Islet precursor cell (in vitro differentiated cells): ENCODE results near the gene DPYSL3.
A peak's percentile ranks its signal among the peaks of the same experiment; 100 is the strongest.
"Not testable (repeated sequence)": the region's sequence is repeated elsewhere in the genome, so short reads cannot be mapped to it uniquely, and the experiment has no call there.

Source experiments
- DNase-seq: peaks from one replicate; pipeline ENCODE4 v3.0.0-alpha.2; 2018

DPYSL3 gene

DNA sequence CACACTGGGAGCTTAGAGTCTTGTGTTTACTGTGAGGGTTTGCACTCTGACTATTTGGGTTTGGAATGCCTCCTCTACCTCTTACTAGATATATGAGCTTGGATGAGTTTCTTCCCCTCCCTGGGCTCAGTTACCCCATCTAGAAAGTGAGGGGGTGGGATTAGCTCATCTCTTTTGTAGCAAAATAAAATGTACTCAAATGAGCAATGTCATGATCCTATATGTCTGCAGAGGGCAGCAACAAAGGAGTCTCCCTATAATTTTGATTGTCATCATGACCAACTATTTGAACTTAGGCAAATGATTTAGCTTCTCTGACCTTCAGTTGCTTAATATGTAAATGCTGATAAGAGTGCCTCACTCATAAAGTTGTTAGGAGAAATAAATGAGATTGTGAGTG lies 109.0 kb downstream of the DPYSL3 start:
- DNase-seq, result no peak

DNA sequence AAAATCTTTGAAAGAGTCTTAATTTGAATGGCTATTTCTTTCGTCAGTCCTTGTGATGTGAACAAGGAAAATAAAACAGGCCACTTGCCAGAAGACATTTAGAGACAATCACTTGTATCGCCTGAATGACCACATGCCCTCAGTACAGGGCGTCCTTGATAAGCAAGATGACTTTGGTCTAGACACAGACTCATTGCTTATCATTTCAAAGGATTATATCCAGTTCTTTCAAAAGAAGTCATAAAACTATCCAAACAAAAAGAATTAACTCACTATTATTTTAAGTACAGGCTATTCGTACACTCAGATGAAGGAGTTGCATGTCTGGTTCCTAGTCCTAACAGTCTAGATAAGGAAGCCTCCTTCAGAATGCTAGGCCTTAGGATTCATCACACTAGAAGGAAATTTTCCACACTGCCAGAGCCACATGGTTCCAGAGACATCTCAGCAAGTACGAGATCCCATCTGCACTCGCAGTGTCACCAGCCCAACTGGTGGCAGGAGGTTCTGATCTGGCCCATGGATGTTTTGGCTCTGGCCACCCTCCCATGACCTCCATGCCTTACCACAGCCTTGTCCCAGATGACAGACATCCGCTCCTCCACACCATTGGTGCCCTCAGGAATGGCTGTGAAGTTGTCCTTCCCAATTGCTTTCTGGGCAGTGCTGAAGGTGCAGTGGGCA lies 109.6 kb downstream of the DPYSL3 start:
- DNase-seq, result no peak

DNA sequence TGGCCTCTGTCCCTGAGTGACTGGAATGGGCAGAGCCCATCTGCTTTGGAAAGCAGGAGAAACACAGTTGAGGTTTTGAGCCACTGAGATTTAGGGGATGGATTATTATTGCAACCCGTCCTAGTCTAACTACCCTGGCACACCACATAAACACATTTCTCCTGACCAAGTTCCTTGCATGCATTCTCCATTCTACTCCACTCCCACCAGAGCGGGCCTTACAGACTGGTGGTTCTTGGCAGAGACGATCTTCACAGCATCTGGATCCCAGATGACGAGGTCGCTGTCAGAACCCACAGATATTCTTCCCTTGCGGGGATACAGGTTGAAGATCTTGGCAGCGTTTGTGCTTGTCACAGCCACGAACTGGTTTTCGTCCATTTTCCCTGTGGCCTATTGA lies 111.0 kb downstream of the DPYSL3 start:
- no peak for DNase-seq

DNA sequence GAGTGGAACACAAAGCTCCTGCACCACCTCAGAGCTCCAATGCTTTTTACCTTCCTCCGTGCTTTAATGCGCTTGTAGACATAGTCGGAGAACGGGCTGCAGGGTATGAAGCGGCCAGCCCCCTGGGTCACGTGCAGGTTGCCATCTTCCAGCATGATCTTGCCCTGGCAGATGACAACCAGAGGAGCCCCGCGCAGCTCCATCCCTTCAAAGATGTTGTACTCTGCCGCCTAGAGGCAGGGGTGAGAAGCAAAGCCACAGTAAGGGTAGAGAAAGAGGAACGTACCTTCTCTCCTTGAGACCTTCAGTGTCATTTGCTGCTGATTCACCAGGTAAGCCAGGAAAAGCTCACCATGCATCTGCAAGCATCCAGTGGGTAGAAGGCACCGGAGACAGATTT lies 112.3 kb downstream of the DPYSL3 start:
- DNase-seq, result no peak

DNA sequence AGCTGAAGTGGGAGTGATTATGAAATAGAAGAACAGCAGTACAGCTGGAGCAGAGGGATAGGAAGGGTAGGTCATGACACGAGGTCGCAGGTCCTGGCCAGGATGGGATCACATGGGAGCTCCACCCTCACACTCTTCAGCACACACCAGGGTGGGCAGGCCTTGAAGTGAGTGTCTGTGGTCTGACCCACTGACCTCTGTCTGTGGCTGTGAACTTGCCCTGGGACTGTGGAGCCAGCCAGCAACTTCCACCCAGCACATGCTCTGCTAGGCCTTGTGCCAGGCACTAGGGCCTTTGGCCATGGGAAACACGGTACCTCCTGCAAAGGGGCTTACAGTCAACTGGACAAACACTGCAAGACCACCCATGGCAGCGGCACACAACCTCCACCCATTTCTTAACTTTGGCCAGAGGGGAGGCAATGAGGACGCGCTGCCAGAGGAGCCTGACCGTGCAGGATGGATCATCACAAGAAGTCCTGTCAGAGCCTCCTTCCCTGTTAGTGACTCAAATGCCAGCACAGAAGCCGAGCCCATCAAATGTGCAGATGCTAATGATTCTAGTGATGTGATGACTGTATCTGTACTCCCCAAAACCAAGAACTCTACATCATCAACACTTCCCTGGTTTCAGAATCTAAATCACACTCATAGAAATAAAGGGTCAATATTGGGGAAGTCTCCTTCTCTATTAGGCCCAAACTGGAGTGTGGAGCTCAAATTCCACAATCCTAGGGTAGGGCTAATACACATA lies 113.6 kb downstream of the DPYSL3 start:
- DNase-seq, result no peak

DNA sequence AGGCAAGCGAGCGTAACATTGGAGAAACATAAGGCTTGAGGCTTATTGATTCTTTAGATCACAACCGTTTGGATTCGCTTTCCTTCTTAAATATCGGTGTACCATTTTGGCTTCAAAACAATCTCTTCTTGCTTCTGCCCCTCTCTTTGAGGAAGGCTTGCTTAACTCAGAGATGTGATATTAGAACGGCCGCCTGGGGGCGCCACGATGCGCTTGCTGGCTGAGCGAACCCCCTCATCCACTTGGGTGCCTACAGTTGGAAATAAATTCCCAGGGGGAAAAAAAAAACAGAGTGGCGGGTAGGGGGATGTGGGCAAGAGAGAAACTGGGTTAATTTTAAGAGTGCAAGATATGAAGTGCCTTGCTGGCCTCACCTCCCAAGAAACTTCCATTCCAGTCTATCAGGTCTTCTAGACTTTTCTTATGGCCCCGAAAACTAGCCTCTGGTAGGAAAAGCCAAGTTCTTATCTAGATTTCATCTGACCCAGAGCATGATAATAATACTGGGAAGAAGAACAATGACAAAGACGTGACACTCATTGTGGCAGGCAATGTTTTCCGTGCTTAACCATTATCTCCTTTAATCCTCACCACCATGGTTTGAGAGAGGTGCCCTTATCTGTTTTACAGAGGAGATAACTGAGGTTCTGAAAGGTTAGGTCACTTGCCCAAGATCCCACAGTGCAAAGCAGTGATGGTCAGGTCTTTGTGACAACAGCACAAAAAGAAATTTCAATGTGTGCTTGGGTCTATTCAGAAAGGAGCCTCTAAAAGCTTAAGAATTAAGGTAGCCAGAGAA lies 115.8 kb downstream of the DPYSL3 start:
- no peak for DNase-seq

DNA sequence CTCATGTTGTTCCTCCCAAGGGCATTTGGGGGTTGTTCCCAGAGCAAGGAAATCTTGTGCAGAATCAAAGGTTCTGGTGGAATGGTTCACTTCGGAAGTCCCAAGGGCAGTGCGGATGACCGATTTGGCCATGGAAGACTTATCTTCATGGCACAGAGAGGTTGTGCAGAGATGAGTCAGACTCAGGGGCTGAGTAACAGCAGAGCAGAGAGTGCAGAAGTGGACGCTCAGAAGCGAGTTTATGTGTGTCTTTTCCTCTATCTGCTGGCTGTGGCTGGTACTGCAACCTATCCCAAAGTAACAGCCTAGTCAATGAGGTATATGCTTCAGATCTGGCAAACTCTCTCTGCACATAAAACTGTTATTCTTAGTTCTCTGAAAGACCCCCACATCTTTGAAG lies 118.1 kb downstream of the DPYSL3 start:
- DNase-seq, result peak; percentile 86

DNA sequence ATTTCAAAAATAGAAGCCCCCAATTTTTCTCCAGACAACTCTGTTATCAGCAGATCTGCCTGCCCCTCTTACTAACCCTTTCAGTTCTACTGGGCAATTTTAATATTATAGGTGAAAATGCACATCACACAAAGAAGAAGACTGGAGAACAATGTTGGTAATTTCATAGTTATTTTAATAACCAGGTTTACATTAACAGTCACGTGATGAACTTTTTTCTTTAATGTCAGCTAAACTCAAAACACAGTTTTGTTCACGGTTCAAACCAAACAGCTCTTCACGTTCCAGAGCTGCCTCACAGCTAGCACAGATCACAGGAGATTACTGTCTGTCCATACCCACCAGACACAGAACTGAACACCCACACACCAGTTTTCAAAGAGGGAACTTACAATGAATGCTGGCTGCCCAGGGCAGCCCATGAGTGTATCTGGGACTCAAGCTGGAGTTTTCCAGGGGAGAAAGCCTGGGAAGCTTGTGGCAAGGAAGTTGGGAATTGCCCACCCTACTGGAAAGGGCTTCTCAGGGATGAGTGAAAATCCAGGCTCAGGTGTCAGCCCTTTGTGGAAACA lies 119.1 kb downstream of the DPYSL3 start:
- no peak for DNase-seq

DNA sequence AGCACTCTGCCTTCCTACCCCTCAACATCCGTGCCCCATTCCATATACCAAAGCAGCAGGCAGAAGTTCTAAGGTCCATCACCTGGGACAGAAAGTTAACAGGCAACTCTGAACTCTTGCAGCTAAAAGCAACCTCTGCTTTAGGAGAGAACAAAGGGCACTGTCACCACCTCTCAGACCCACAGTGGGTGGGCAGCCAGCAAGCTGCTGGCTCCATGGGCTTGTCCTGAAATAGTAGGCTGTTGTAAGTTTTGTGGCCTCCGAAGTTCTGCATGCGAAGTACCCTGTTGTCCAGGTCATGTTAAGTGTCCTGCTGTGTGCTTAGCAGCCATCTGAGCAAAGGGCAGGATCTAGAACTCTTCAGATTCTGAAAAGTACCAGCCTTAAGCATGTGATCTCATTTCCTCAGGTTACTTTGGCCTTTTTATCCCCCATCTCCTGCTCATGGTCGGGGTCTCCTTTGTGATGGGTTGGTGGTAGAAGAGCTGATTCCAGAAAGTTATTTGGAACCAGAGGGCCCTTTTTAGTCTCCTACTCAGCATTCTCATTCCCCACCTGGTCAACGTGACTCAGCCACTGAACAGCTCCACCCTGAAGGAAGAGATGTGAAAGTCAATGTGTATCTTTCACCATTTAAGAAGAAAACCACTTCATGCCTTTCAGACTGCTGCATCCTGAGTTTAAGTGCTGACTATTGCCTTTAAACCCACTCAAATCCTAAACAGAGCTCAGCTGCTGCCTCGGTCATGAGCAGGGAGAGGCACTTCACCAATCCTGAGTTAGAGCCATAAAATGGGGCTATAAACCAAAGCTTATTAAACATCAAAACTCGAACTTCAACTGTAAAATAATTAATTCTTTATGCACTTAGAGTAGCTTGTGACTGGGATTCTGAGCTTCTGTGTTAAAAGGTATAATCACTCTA lies 121.4 kb downstream of the DPYSL3 start:
- DNase-seq, result no peak

DNA sequence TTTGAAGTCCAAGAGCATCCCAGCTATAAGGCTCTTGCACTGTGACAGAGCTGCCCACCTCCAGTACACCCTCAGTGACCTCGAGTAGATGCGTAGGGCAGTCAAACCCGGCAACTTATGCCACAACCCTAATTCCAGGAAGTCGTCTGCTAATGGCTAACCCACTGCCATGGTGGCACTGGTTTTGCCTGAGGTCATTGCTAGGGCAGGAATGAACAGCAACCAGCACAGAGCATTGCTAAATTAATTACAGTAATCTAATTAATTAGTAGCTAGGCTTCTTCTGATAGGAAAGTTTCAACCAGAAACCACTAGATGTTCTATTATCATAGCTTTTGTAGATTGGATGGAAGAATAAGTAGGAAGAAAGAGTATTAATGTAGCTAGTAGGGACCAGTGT lies 122.8 kb downstream of the DPYSL3 start:
- no peak for DNase-seq

DNA sequence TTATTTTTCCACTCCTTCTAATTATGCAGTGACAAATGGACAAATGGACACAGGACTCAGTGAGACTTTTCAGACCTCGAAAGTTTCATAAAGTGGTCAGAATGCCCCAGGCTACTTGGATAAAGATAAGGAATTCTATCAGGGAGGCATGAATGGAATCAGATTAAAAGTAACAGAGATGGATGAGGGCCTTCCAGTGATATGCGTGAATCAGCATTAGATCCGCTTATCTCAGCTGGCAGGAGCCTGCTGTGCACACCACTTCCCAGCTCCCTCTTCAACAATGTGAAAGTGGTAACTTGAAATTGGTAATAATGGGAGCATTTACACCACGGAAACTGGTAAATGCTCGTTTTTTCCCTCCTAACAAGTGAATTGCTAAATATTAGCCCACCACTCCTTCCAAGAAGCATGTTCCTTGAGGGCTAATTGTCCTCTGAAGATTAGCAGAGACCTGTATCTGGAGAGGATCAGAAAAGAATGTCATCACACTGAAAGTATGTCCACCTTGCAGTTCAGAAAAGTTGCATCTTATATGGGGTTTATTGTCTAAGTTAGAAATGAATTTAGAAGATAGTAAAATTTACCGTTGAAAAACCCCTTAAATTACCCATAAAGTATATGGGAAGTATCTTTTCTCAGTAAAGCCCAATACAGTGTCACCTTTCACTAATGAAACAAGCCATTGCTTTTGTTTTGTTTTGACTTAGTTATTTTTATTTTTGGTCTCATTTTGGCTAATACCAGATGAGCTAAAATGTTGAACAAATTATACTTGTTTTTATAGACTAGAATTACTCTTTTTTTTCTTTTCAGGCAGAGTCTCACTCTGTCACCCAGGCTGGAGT lies 125.3 kb downstream of the DPYSL3 start:
- no peak for DNase-seq

DNA sequence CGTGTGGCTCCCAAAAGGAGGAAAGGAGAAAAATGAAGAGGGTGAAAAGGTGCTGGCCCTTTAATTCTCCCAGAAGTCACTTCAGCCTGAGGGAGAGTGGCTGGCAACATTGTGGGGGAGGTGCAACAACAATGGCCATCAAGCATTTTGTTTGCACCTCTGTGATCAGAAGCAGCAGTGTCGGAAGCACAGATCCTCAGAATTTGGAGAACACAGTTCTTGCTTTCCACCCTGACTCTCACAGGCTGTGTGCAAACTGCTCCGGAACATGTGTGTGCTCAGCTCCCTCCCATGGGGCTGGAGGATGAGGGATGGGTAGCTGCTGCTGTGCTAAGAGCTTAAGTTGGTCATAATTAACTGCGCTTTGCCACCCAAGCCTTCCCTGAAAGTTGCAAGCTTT lies 127.1 kb downstream of the DPYSL3 start:
- no peak for DNase-seq

DNA sequence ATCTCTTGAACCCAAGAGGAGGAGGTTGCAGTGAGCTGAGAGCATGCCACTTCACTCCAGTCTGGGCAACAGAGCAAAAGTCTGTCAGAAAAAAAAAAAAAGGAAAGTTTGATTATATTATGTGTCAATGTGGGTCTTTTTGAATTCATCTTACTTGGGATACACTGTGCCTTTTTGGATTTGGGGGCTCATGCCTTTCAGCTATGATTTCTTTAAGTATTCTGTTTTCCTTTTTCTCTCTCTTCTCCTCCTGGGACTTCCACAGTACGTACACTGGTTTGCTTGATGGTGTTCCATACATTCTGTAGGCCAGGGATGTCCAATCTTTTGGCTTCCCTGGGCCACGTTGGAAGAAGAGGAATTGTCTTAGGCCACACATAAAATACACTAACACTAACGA lies 128.3 kb downstream of the DPYSL3 start:
- DNase-seq, result no peak

DNA sequence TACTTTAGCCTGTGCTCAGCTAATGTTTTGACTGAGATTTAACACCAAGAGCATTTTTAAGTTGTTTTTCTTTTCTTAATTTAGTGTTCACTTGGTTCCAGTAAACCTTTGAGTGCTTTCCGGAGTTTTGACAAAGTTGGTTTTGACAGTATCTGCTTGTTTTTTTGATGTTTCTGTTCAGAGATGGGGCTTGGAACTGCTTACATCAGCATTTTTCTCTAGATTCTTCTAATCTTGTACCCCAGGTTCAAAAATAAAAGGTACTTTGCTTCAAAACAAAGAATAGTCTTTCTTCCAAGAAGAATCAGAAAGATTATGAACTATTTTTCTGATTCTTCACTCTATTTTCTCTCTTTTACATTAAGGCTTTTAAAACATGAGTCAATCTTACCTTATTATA lies 132.2 kb downstream of the DPYSL3 start:
- DNase-seq, result no peak

DNA sequence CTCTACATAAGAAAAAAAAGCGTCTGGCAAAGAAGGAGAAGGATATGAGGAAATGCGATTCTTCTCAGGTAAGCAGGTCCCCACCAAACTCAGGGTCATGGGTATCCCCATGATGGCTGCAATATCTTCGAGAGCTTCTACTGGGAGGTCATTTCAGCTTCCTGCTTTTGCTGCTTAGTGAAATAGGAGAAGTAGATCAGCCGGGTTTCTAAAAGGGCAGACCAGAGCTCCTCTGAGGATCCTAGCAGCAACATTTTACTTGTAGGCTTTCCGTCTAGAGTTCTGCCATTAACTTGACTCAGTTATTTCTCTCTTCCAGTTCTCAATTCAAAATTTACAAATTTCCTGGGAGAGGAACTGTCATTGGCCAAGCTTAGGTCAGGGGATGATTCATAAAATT lies 134.7 kb downstream of the DPYSL3 start:
- no peak for DNase-seq

DNA sequence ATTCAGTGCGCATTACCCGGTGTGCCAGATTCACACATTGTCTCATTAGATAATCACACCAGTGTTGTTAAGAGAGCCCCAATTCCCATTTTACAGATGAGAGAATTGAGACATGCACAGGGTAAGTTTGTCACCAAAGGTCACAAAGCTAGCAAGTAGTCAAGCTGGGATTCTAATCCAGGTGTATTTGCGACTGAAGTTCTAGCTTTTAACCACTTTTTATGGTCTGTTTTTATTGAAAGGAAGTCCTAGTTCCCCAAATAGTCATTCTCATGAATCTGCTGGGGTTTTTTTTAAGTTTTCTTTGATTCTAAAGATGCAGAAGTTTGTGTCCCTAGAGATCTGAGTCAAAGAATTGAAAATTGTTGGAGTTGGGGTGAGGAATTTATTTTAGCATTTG lies 136.5 kb downstream of the DPYSL3 start:
- DNase-seq, result no peak

DNA sequence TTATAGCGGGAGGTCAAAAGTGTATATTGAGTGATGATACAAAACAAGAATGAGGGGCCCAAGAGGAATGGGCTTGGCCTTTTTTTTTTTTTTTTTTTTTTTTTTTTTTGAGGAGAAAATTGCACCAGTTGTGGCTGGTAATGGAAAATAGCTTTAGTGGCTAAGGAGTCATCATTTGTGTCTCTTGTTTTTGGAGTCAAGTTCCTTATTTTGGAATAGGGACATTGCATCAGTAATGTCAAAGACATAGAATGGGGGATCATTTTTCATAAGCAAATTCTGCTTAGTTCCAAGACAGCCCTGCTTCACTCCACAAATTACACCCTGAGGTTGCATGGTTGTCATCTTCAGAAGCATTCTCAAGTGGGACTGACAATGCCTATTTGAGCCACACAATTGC lies 137.7 kb downstream of the DPYSL3 start:
- DNase-seq, result no peak

DNA sequence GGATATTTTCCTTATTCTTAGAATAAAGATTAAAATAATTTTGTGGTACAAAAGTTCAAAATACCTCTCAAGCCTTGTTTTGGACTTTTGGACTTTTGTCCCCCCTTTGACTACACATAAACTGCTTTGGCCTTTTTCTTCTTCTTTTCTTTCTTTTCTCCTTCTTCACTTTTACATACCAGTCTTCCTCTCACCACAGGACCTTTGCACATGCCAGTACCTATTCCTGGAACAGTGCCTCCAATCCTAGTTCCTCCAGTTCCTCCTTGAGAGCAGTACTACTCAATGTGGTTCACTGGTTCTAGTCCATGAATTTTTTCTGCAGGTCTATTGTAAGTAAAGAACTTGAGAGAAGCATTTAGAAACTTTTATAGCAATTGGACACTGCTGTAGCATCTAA lies 138.6 kb downstream of the DPYSL3 start:
- DNase-seq, result no peak

DNA sequence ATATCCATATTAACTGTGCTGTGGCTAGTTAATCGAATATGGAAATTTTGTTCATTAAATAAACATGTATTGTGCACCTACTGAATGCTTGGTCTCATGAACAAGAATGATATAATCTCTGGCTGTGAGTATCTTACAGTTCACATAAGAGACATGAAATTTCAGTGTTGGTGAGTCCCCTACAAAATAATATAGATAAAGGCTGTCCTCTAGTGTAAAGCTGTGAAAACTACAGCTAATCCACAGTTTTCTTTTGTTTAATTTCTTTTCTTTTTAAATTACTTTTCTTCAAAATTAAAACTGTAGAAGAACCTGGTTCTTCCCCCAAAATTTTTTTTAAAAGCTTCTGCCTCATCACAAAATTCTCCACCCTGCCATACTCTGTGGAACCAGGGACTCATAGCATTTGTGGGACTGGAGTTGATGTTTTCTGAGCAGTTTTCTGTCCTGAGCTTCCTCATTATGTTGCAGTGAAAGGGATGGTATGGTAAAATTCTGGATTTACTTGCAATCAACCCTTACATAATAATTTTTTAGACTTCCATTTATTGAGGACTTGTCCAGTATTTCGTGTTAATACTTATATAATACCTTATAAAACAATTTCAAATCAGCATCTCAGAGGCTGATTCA lies 140.0 kb downstream of the DPYSL3 start:
- DNase-seq, result no peak

DNA sequence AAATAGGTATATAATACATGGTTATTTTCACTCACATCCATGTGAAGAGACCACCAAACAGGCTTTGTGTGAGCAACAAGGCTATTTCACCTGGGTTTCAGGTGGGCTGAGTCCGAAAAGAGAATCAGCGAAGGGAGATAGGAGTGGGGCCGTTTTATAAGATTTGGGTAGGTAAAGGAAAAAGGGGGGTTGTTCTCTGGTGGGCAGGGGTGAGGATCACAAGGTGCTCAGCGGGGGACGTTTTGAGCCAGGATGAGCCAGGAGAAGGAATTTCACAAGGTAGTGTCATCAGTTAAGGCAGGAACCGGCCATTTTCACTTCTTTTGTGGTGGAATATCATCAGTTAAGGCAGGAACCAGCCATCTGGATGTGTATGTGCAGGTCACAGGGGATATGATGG lies 142.5 kb downstream of the DPYSL3 start:
- DNase-seq, result not testable (repeated sequence)
